GM12892 (cell line): ENCODE results near the gene IL2RA.
A peak's percentile ranks its signal among the peaks of the same experiment; 100 is the strongest.

Experiments
- DNase-seq: peaks from one replicate; pipeline ENCODE4 v3.0.0; 2011; ENCODE audit not compliant: insufficient read length
- FAIRE-seq: peaks from 2 replicates; lab custom pipeline; 2011; peaks lifted over from hg19 to GRCh38; lab: Jason Lieb, UNC
- POLR2A ChIP-seq: IDR thresholded peaks from 2 replicates; pipeline ENCODE4 v1.6.1; 2011; ENCODE audit warnings: low read depth, low read length, control low read depth
- POLR2AphosphoS5 ChIP-seq: IDR thresholded peaks from 2 replicates; pipeline ENCODE4 v1.6.1; 2011; ENCODE audit warnings: low read depth, low read length, control low read depth
- TAF1 ChIP-seq: IDR thresholded peaks from 2 replicates; pipeline ENCODE4 v1.6.1; 2011; ENCODE audit warnings: low read depth, mild to moderate bottlenecking, control low read depth, low read length, borderline replicate concordance

The IL2RA gene

DNA sequence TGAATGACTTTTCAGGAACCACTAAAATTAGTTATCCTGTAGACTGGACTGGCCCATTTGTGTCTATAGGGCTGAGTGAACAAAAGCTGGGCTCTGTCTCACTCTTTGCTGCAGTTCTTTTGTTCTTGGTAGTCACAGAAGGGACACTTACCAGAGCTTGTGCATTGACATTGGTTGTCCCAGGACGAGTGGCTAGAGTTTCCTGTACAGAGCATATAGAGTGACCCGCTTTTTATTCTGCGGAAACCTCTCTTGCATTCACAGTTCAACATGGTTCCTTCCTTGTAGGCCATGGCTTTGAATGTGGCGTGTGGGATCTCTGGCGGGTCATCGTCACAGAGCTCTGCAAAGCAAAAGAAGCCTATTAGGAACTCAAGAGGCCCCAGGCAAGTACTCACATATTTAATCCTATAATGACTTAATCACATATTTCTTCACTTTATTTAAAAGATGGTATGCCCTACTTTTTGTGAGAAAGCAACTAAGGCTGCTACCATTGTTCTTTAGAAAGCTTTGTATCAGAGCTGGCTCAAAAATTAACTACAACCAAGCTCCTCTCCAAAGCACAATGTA, 36.4 kb downstream of the IL2RA start:
- TF ChIP-seq TAF1 (no peak), POLR2A (no peak)
- FAIRE-seq (no peak), DNase-seq (no peak)

DNA sequence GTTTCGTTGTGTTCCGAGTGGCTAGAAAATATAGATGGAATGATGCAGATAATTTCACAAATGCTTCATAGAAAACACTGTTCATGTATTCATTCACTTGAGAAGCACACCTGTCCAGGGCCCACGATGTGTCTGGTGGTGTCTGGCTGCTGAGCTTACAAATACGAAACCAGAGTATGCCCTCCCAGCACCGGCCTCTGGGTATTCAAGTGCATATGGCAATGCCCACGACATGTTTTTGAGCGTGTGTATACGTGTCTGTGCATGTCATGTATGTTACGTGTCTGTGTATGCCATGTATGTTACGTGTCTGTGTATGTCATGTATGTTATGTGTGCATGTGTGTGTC, 37.9 kb downstream of the IL2RA start:
- TF ChIP-seq POLR2A, result no peak
- no peak for TF ChIP-seq TAF1
- no peak for TF ChIP-seq POLR2AphosphoS5
- FAIRE-seq (no peak), DNase-seq (no peak)

DNA sequence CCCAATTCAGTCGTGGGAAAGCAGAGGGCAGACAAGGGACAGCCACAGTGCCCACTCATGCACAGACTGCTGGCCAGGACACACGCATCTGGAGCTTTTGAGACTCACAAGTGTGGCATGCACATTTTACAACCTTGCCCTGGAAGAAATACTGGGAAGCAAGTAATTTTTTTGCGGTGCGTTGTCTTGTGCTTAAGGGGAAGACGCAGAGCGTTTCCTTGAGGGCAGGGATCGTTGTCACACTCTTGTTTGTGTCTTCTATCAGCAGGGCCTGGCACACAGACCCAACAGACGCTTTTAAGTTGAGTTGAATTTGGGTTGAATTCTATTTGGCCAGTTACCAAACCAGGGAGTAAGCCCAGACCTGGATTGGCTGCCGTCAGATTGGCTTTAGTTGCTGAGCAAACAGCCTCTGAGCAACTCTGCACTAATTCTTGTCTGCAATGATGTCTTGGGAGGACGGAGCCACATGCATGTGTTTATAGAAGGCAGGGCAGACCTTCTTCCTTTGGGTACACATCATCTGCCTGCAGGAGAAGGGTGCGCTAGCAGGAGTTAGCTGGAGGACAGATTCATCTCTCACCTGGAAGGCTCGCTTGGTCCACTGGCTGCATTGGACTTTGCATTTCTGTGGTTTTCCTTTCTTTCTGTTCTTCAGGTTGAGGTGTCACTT, 38.4 kb downstream of the IL2RA start:
- no peak for DNase-seq
- no peak for FAIRE-seq
- TF ChIP-seq POLR2A (no peak), POLR2AphosphoS5 (no peak), TAF1 (no peak)

DNA sequence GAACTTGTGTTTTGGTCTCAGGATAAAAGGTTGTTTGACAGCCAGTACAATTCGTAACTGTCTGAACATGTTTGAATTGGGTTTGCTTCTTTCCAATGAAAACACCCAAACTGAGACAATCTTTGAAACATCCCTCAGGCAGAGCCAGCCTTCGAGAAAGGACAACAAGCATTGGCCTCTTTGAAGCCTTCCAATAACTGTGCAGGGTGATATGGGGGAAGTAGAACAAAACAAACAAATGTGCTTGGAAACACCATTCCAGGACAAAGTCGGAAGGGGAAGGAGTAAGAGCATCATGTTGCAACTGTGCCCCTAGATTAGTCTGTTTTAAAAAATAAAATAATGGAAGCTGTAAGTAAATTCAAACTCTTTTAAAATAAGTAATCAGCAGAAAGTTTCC, 39.5 kb downstream of the IL2RA start:
- FAIRE-seq (no peak), DNase-seq (no peak)
- TF ChIP-seq POLR2A, result no peak
- TF ChIP-seq TAF1, result no peak
- TF ChIP-seq POLR2AphosphoS5, result no peak

DNA sequence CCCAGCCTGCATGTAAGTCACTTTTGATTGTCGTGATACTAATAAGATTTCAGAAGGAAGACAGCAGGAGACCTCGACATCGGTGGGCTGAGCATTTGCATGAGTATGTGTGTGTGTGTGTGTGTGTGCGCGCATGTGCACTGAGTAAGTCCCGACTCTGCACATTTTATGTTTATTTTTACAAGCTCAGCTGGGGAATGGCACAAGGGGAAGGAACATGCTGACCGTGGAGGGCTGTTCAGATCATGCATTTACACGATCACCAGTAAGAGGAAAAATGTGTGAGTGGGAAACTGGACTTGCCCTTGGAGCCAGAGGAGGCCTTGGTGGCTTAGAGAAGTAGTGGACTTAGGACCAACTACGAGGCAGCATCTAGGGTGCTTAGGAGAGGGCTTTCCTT, 41.3 kb downstream of the IL2RA start:
- FAIRE-seq (no peak), DNase-seq (no peak)
- TF ChIP-seq POLR2AphosphoS5 (no peak), TAF1 (no peak), POLR2A (no peak)

DNA sequence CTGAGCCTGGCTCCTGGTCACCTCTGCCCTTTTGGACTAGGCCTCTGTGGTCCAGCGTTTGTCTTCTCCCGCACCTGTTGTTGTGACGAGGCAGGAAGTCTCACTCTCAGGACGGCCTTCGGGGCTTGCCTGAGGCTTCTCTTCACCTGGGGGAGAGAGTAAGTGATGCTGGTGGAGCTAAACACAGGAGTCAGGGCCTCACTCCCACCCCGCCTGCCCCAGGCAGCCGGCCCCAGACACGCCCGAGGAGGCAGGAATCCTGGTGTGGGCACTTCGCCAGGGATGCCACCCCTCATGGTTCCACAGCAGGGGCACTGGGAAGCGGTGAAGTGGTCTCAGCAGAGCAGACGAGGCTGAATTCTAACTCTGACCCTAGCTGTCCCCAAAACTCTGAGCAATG, 42.4 kb downstream of the IL2RA start:
- no peak for DNase-seq
- no peak for FAIRE-seq
- TF ChIP-seq TAF1 (no peak), POLR2A (no peak)

DNA sequence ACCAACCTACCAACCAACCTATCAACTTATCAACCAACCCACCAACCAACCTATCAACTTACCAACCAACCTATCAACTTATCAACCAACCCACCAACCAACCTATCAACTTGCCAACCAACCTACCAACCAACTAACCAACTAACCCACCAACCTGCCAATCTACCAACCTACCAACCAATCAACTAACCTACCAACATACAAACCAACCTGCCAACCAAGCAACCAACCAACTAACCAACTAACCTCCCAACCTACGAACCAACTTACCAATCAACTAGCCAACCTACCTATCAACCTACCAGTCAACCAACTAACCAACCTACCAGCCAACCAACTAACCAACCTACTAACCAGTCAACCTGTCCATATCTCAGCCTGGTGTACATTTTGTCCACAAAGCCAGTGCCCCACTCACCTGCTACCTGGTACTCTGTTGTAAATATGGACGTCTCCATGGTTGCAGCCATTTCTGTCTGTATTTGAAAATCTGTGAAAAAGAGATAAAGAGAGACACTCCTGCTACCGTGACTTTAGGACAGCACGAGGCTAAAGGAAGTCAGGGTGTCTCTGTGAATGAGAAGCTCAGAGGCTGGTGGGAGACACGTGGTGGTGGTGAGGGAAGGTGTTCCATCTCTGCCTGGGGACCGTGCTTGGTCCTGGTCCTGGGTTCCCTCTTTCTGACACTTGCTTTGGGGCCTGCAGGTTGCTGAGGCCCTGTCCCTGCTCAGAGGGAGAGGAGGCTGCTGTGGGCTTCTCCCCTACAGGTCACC, 43.0 kb downstream of the IL2RA start:
- FAIRE-seq (peak; percentile 81), DNase-seq (no peak)
- TF ChIP-seq POLR2A (no peak), POLR2AphosphoS5 (no peak), TAF1 (no peak)

DNA sequence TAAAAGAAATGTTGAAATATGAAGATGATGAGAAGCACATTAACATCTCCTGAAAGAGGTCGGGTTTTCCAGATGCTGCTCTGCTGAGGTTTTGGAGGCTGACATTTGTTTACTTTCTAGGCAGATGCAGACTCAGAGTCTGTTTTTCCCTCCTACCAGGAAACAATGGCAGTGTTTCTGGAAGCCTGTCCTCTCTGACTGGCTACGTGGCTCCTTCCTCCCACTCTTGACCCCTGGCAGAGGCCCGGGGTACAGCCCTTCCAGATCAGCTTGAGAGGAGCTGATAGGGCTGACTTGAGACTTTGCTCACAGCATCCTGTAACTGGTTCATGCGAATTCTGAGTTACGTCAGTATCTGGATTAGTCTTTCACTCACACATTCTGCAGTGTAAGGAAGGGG, 43.7 kb downstream of the IL2RA start:
- no peak for FAIRE-seq
- DNase-seq, result no peak
- no peak for TF ChIP-seq TAF1
- no peak for TF ChIP-seq POLR2AphosphoS5
- no peak for TF ChIP-seq POLR2A

DNA sequence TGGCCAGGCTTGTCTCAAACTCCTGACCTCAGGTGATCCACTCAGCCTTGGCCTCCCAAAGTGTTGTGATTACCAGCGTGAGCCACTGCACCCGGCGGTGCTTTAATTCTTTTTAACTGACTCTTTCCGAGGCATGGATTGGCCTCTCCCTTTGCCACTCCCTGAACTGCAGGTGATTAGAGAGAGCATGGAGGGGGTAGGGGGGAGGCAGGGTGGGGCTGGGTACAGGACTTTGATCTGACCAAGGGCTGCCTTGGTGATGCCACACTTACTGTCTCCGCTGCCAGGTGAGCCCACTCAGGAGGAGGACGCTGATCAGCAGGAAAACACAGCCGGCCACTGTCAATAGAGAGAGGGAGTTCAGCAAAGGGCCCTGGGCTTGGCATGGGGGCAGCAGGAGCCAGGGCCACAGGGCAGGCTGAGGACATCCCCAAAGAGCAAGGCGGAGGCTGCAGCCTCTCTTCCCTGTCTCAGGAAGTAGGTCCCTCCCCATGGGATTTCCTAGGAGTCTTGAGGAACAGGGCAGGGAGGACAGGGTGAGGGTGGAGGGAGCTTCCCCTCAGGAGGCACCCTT, 44.3 kb downstream of the IL2RA start:
- TF ChIP-seq POLR2A, result no peak
- no peak for TF ChIP-seq TAF1
- TF ChIP-seq POLR2AphosphoS5, result no peak
- no peak for DNase-seq
- FAIRE-seq, result no peak

DNA sequence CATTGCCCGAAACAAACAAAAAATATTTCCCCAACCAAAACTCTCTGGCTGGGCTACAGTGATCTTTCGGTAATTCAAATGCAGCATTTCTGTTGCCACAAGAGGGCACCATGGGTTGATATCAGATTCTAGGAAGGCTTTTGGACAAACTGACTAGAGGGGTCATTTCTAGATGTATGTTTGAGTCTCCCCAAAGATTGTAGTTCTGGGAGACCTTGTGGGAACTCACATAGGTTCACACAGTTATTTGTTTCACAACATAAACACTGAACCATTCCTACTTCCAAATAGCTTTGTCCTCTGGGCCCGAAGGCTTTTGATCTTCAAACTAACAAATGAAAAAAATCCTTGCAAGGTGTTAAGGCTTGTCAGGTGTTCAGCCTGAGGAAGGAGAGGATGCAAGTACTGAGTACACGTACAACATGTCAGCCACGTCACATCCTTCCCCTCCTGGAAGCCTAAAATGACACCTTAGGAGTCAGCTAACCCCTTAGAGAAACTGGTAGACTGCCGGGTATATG, 47.9 kb downstream of the IL2RA start:
- TF ChIP-seq POLR2A (no peak), TAF1 (no peak), POLR2AphosphoS5 (no peak)
- peak; percentile 77 for FAIRE-seq
- peak; percentile 27 for DNase-seq

DNA sequence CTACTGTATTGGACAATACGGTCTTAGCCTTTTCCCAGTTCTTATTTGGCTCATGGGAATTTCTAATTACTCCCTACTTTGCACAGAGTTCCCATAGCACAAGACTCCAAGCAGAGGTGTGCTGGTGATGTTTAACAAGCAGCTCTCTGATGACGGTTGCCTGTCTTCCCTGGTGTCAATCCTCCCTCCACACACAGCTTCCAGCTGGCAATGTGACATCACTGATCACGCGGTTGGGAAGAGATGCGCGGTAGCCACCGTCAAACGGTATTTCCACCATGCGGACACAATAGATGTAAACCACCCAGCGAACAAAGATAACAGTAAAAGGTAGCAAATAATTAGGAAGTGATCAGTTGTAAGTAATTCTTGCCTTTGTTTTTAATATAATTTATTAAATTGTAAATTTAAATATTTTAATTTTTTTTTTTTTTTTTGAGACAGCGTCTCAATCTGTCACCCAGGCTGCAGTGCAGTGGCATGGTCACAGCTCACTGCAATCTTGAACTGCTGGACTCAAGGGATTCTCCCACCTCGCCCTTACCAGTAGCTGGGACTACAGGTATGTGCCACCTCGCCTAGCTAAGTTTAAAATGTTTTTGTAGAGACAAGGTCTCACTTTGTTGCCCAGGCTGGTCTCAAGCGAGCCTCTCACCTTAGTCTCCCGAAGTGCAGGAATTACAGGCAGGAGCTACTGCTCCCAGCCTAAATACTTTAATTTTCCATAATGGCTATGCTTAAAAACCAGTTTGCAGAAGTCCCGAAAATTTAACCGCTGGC, 48.6 kb downstream of the IL2RA start:
- no peak for FAIRE-seq
- DNase-seq, result no peak
- no peak for TF ChIP-seq POLR2AphosphoS5
- TF ChIP-seq TAF1, result no peak
- no peak for TF ChIP-seq POLR2A

DNA sequence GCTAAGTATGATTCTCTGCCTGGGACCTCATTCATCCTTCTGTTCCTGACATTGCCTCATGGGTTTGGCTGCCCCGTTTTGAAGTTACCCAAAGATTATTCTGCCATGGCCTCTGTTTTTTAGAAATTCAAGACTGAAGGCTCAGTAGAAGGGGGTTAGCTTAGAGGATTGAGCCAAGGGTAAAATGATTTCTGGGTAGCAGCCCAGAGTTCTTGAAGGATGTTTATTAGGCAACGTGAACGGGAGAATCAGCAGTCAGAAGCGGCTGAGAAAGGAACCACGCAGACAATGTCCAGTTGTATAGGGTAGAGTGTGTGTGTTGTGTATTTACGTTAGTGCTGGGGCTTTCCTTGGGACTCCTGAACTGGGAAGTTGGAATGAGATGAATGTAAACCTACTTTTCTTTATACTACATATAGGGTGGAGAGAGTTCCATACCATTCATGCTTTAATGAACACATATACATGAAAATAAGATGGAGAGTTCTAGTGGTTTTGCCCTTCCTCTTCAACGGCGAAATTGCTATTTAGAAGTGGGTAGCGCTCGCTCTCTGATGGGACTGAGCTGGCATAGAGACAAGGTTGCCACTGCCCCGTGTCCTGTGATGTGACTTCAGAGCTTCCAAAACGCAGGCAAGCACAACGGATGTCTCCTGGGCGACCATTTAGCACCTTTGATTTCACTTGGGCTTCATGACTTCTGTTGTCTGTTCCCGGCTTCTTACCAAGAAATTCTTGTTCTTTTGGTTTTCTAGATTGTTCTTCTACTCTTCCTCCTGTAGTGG, 49.9 kb downstream of the IL2RA start:
- DNase-seq, result no peak
- FAIRE-seq, result no peak
- TF ChIP-seq POLR2AphosphoS5, result no peak
- TF ChIP-seq TAF1, result no peak
- TF ChIP-seq POLR2A, result no peak
